ENCODE measurements around the gene TM9SF3. TPM values are rescaled to one million over a fixed set of nuclear protein-coding genes. Genes with fewer than 3 reads are reported as not detected.

The TM9SF3 gene
- total RNA-seq, 2 experiments from 2014 or later, result 73.1 to 75.4 TPM

DNA sequence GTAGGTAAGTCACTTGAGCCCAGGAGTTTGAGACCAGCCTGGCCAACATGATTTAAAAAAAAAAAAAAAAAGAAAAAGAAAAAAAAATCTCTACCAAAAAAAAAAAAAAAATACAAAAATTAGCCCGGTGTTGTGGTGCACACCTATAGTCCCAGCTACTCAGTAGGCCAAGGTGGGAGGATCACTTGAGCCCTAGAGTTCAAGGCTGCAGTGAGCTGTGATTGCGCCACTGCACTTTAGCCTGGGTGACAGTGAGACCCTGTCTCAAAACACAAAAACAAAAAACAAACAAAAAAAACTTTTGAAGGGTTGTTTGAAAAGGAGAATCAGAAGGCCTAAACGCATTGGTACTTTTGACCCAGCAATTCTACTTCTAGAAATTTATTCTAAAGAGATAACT lies 86.8 kb downstream of the TM9SF3 start:
- POLR2A ChIA-PET, result no interaction called here

DNA sequence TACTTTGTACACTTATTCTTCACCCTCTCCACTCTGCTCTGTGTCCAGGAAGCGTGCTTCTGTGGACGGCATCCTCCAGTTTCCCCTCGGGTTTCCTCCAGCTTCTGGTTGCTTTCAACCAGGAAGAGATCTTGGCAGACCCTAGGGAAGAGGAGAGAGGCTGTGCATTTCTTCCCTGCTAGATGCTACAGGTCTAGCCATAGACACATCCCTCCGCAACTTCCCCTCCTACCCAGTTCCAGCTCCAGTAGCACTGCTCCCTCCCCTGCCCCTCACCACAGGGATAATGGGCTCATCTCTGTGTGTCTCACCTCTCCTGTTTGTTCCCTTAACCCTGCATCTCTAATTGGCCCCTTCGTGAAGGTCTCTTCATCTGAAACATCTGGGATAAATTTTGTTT lies 89.4 kb downstream of the TM9SF3 start:
- POLR2A ChIA-PET, result no interaction called here
- H3K4me1 Mint-ChIP-seq (ENCODE audit: low read depth), result no peaks in the 10 kb centered on the region

More for the DNA sequence above, 86.8 kb downstream of the TM9SF3 start:
- CTCF ChIA-PET, result no interaction called here
- no peaks in the 10 kb centered on the region for H3K36me3 Mint-ChIP-seq (ENCODE audit: low read depth)
- H3K27me3 Mint-ChIP-seq (ENCODE audit: low read depth), result peaks cover 5% of the 10 kb centered on the region
- no peaks in the 10 kb centered on the region for H3K9me3 Mint-ChIP-seq (ENCODE audit: insufficient read depth)
- DNase-seq, result no peak
- H3K27ac Mint-ChIP-seq, result no peak overlapping the region
- ATAC-seq, result no peak
- H3K4me1 Mint-ChIP-seq (ENCODE audit: low read depth), result no peaks in the 10 kb centered on the region
- no peak overlapping the region for H3K4me3 Mint-ChIP-seq

DNA sequence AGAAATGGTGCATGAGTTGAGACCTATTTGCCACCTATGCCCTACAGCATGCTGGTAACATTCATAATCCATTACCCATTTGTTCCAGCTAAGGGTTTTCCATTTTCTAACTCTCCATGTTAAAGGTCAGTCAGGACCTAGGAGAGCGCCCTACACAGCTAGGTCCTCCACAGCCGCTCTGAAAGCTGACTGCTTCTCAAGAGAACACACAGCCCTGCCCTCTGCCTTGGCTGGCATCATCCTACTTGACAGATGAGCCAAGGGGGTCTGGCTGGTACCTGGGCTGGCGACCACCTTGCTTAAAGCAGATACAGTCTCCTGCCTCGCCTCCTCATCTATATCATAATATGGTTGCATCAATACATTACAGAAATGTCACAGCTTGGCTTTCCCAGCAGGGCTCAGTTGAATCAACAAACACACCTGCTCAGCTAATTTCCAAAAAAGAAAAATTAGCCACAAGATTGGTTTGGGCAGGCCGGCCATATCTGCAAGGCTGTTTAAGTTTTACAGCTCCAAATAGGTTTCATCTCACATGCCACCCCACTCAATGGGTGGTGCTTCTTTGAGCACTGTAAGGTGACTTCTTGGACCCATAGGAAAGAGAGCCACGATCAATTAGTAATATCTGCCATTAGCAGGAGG lies 90.4 kb downstream of the TM9SF3 start:
- ChIA-PET POLR2A (no interaction called here), CTCF (interaction anchor here (1.4 kb wide), 1 partner anchor 121 kb away, joined by 4 read pairs; no protein-coding TSS in a partner anchor)
- Mint-ChIP-seq H3K36me3 (ENCODE audit: low read depth) (no peaks in the 10 kb centered on the region), H3K9me3 (ENCODE audit: insufficient read depth) (no peaks in the 10 kb centered on the region), H3K27ac (no peak overlapping the region), H3K27me3 (ENCODE audit: low read depth) (peaks cover 4% of the 10 kb centered on the region), H3K4me1 (ENCODE audit: low read depth) (no peaks in the 10 kb centered on the region), H3K4me3 (no peak overlapping the region)
- ATAC-seq (no peak), DNase-seq (no peak)

More for the DNA sequence above, 89.4 kb downstream of the TM9SF3 start:
- Mint-ChIP-seq H3K9me3 (ENCODE audit: insufficient read depth) (no peaks in the 10 kb centered on the region), H3K36me3 (ENCODE audit: low read depth) (no peaks in the 10 kb centered on the region), H3K27ac (no peak overlapping the region), H3K27me3 (ENCODE audit: low read depth) (peaks cover 4% of the 10 kb centered on the region), H3K4me3 (no peak overlapping the region)
- no peak for ATAC-seq
- DNase-seq, result no peak
- CTCF ChIA-PET, result interaction anchor here (2.1 kb wide), 1 partner anchor 127 kb away, joined by 9 read pairs; no protein-coding TSS in a partner anchor

DNA sequence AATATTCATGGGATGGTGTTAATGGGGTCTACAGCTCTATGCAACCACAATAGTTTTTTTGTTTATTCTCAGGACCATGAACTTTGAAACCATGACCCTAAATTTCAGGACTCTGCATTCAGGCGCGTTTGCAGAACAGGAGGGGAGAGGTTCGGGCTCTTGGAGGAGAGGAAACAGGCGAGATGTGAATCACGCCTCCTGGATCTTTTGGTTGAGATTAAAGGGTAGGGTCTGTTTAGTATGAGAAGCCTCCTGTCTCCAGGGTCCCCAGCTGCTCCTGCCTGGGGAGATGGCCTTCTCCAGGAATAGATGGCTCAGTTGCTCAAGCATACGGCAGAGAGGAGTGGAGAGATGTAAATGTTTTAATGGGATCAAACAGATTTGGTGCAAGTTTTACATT lies 91.3 kb downstream of the TM9SF3 start:
- Mint-ChIP-seq H3K9me3 (ENCODE audit: insufficient read depth) (no peaks in the 10 kb centered on the region), H3K4me1 (ENCODE audit: low read depth) (no peaks in the 10 kb centered on the region), H3K27me3 (ENCODE audit: low read depth) (peaks cover 2% of the 10 kb centered on the region), H3K4me3 (no peak overlapping the region), H3K36me3 (ENCODE audit: low read depth) (no peaks in the 10 kb centered on the region), H3K27ac (no peak overlapping the region)
- ATAC-seq (no peak), DNase-seq (no peak)
- CTCF ChIA-PET, result interaction anchor here (1.4 kb wide), 1 partner anchor 120 kb away, joined by 4 read pairs; no protein-coding TSS in a partner anchor
- POLR2A ChIA-PET, result no interaction called here

DNA sequence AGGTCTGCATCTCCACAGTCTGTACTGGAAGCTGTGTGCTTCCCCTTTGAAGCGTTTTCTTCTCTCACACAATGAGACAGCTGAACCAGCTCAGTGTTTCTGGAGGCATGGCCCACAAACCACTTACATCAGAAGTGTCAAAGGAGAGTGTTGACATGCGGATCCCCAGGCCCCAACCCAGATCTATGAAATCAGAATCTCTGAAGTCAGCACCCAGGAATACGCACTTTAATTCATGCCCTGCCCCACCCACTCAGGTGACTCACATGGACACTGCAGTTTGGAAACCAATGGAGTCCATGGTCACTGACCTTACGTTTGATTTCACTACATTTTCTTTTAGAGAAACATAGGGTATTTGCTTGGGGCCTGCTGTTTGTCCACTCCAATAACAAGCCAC lies 92.1 kb downstream of the TM9SF3 start:
- no peak for ATAC-seq
- POLR2A ChIA-PET, result no interaction called here
- no peak overlapping the region for H3K27ac Mint-ChIP-seq

DNA sequence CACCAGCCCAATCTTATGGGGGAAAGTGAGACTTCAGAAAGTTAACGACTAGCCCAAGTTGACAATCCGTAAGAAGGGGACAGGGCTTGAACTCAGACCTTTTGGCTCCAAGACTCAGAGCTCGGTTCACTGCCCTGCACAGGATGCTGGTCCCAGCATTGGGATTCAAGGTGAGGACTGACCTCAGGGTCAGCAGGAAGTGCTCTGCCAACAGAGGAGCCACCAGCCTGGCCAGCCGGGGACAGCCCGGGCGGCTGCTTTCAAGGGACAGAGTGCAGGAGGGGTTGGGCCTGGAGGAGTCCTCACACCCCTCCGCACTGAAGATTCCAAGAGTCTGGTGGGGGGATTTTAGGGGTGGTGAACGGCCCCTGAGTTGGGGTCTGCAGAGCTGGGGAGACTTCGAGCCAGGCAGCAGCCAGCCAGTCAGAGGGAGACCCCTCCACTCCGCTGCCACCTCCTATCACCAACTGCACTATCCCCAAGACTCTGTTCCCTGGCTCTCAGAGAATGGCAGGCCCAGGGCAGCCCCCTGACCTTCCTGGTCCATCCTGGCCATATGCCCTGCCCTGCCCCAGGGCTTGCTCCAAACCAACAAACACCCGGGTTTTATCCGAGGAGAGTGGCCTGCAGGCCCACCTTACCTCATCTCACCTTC lies 92.8 kb downstream of the TM9SF3 start:
- Mint-ChIP-seq H3K9me3 (ENCODE audit: insufficient read depth) (no peaks in the 10 kb centered on the region), H3K36me3 (ENCODE audit: low read depth) (no peaks in the 10 kb centered on the region), H3K4me1 (ENCODE audit: low read depth) (no peaks in the 10 kb centered on the region), H3K4me3 (no peak overlapping the region), H3K27ac (no peak overlapping the region), H3K27me3 (ENCODE audit: low read depth) (peaks cover 3% of the 10 kb centered on the region)
- CTCF ChIA-PET, result no interaction called here
- no peak for ATAC-seq
- POLR2A ChIA-PET, result no interaction called here
- DNase-seq, result no peak

More for the DNA sequence above, 92.1 kb downstream of the TM9SF3 start:
- DNase-seq, result no peak
- H3K9me3 Mint-ChIP-seq (ENCODE audit: insufficient read depth), result no peaks in the 10 kb centered on the region
- H3K27me3 Mint-ChIP-seq (ENCODE audit: low read depth), result peaks cover 2% of the 10 kb centered on the region
- CTCF ChIA-PET, result no interaction called here
- H3K36me3 Mint-ChIP-seq (ENCODE audit: low read depth), result no peaks in the 10 kb centered on the region
- H3K4me3 Mint-ChIP-seq, result no peak overlapping the region
- H3K4me1 Mint-ChIP-seq (ENCODE audit: low read depth), result no peaks in the 10 kb centered on the region

DNA sequence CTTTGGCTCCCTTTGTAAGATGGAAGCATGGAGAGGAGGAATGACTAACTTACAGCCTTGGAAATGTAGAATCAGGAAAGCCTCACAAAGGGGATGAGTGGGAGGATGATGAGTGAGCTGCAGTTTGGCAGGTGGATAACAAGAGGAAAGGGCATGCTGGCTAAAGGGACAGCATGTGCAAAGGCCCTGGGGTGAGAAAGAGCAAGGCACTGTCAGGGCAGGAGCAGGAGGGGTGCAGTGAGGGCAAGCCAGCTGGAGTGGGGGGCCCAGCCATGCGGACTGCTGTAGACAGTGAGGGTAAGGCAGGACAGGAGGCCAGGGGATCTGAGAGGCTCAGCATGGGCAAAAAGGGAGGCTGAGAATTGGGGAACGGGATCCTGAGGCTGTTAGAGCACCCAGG lies 93.6 kb downstream of the TM9SF3 start:
- CTCF ChIA-PET, result no interaction called here
- H3K4me3 Mint-ChIP-seq, result no peak overlapping the region

DNA sequence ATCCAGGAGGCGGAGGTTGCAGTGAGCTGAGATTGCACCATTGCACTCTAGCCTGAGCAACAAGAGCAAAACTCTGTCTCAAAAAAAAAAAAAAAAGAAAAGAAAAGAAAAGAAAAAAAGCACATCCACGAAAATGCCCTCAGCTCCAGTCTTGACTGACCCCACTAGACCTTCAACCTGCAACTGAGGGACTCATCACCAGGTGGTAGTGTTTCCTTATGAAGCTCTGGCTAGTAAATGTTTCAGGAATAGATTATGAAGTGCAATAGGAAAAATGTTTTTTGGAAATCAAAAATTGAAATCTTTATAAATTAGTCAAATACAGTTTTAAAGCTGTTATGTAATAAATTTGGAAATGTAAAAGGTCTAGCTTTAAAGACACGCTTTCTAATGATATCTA lies 95.5 kb downstream of the TM9SF3 start:
- CTCF ChIA-PET, result interaction anchor here (1.0 to 2.4 kb wide), 4 partner anchors 10 to 65 kb away, joined by 3 to 7 read pairs (median 4); partner anchors contain the start of gene TLL2
- POLR2A ChIA-PET, result no interaction called here

More for the DNA sequence above, 93.6 kb downstream of the TM9SF3 start:
- Mint-ChIP-seq H3K27ac (no peak overlapping the region), H3K4me1 (ENCODE audit: low read depth) (no peaks in the 10 kb centered on the region), H3K9me3 (ENCODE audit: insufficient read depth) (no peaks in the 10 kb centered on the region), H3K36me3 (ENCODE audit: low read depth) (no peaks in the 10 kb centered on the region), H3K27me3 (ENCODE audit: low read depth) (peaks cover 3% of the 10 kb centered on the region)
- no peak for ATAC-seq
- DNase-seq, result no peak
- POLR2A ChIA-PET, result no interaction called here

DNA sequence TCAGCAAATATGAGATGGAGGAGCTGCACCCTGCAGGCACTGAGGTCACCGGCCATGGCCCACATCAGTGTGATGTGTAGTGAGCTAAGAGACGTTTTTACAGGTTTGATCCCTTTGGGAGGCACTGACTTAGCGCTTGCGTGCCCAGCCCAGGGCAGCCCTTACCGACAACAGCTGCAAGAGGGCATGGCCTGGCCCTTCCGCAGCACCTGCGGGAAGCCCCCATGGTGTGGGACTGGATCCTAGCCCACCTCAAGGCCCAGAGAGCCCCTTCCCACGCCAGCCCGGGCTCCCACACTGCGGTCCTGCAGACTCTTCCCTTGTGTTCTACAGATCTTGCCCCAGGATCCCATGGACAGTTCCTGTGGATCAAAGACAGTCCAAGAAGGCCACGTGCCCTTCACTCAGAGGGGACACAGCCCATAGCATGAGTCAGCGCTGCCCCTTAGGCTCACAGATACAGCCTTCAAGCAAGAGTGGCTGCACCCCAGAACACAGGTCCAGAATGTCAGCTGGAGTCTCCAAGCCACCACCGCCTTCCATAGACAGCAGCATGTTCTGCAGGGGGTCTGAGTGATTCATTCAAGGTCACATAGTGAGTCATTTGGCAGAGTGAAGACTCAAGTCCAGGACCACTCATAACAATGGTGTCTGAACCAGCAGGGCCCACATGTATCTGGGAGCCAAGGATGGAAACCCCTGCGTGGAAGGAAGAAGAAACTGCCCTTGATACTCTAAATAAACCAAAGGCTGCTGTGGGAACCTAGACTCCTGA lies 98.5 kb downstream of the TM9SF3 start:
- no peak for DNase-seq
- Mint-ChIP-seq H3K27ac (no peak overlapping the region), H3K4me3 (no peak overlapping the region), H3K27me3 (ENCODE audit: low read depth) (peaks cover 11% of the 10 kb centered on the region), H3K36me3 (ENCODE audit: low read depth) (no peaks in the 10 kb centered on the region), H3K4me1 (ENCODE audit: low read depth) (no peaks in the 10 kb centered on the region), H3K9me3 (ENCODE audit: insufficient read depth) (no peaks in the 10 kb centered on the region)
- no peak for ATAC-seq
- POLR2A ChIA-PET, result no interaction called here
- CTCF ChIA-PET, result no interaction called here

More for the DNA sequence above, 95.5 kb downstream of the TM9SF3 start:
- Mint-ChIP-seq H3K27me3 (ENCODE audit: low read depth) (peaks cover 5% of the 10 kb centered on the region), H3K36me3 (ENCODE audit: low read depth) (no peaks in the 10 kb centered on the region), H3K4me1 (ENCODE audit: low read depth) (no peaks in the 10 kb centered on the region), H3K9me3 (ENCODE audit: insufficient read depth) (no peaks in the 10 kb centered on the region), H3K27ac (no peak overlapping the region), H3K4me3 (no peak overlapping the region)
- ATAC-seq (no peak), DNase-seq (no peak)

DNA sequence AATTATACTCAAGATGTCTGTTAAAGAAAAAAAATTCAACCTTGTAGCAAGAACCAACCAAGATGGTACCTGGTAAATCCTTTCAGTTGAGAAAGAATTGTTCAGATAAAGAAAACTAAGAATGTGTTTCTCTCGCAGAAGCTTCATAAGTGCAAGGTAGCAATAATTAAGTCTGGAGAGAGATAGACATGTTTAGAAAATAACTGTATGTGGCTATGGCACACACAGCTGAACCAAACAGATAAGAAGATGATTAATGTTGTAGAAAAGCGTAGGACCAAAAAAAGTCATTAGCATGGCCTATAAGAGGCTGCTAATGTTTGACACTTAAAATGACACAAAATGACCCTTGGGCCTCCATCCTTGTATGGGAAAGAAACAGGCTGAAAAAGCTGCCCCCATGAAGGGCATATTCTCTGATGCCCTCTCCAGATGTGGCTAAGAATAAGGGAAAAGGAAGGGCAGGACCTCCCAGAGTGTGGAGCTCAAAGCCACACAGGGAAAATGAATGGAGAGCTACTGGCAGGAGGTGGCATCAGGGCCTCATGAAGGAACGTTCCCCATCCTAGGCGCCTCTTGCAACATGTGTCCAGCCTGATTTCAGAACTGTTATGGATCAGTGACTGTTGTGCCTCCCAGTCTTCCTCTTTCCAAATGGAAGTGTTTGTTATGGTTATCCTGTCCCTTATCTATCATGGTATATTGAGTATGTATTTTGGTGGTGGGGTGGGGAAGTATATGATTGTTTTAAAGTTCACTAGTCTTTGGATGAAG lies 103.8 kb downstream of the TM9SF3 start:
- no peaks in the 10 kb centered on the region for H3K36me3 Mint-ChIP-seq (ENCODE audit: low read depth)
- CTCF ChIA-PET, result no interaction called here
- ATAC-seq, result no peak
- no peak overlapping the region for H3K27ac Mint-ChIP-seq
- POLR2A ChIA-PET, result no interaction called here
- no peaks in the 10 kb centered on the region for H3K4me1 Mint-ChIP-seq (ENCODE audit: low read depth)
- H3K27me3 Mint-ChIP-seq (ENCODE audit: low read depth), result peaks cover 16% of the 10 kb centered on the region
- H3K4me3 Mint-ChIP-seq, result no peak overlapping the region
- no peaks in the 10 kb centered on the region for H3K9me3 Mint-ChIP-seq (ENCODE audit: insufficient read depth)
- no peak for DNase-seq

DNA sequence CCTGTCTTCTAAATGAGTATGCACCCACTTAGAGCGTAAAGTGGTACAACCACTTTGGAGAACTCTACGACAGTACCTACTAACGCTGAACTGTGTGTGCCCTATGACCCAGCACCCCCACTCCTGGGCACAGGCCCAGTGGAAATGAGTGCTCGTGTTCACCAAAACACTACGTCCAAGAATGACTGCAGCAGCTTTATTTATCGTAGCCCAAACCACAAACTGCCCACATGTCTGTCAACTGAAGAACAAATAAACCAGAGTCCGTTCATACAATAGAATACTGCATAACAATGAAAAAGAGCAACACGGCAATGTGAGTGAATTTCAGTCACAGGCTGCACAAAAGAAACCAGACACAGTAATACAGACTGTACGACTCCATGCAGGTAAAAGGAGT lies 108.5 kb downstream of the TM9SF3 start:
- Mint-ChIP-seq H3K27me3 (ENCODE audit: low read depth) (peaks cover 14% of the 10 kb centered on the region), H3K4me3 (no peak overlapping the region), H3K4me1 (ENCODE audit: low read depth) (no peaks in the 10 kb centered on the region), H3K36me3 (ENCODE audit: low read depth) (no peaks in the 10 kb centered on the region), H3K9me3 (ENCODE audit: insufficient read depth) (no peaks in the 10 kb centered on the region), H3K27ac (no peak overlapping the region)
- ATAC-seq (no peak), DNase-seq (no peak)
- ChIA-PET CTCF (no interaction called here), POLR2A (no interaction called here)
